ENCODE data around the gene MAD2L2.

The MAD2L2 gene

DNA sequence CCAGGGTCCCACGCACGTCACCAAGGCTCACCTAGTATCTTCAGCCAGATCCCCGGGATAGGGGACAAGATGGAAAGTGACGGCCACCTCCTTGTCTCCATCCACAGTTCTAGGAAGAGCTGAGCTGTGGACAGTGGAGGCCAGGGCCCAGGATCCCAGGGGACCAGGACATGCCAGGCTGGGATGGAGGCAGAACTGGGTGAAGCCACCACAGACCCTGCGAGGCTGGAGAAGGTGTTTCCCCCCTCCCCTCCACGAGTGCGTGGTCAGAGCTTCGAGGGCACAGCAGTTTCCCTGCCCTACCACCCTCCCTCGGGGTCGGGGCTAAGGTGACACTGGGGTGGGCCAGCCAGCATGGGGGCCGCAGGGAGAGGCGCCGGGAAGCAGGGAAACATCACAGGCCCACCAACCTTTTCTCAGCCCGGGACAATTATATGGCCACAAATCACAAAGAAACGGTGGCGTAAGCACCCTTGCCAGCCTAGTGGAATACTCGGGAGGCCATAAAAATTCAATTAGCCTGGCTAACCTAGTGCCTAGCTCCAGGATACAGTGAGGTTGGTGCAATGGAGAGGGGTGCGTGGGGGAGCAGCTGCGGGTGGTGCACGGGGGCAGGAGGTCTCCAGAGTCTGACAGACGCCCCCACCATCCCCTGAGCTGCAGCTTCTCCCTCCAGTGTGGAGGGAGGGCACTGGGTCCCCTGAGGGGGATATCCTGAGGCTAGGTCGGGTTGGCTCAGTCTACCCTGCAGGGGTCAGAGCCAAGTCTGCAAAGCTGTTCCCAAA is 23.9 kb upstream of the MAD2L2 start:
- no peak for DNase-seq

DNA sequence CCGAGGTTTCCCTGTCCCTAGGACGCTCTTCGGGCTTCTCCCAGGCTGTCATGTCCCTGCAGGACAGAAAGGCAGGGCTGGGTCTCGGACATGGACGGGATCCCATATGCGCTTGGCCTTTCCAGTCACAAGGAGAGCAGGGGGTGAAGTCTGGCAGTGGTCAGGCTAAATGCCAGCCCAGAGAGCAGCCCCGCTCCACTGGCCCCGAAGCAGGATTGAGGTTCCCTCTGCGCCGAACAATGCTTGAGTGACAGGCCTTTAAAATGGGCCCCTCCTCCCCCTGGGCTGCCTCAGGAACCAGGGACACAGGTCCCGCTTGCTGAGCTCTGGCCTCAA is 23.2 kb upstream of the MAD2L2 start:
- no peak for DNase-seq

DNA sequence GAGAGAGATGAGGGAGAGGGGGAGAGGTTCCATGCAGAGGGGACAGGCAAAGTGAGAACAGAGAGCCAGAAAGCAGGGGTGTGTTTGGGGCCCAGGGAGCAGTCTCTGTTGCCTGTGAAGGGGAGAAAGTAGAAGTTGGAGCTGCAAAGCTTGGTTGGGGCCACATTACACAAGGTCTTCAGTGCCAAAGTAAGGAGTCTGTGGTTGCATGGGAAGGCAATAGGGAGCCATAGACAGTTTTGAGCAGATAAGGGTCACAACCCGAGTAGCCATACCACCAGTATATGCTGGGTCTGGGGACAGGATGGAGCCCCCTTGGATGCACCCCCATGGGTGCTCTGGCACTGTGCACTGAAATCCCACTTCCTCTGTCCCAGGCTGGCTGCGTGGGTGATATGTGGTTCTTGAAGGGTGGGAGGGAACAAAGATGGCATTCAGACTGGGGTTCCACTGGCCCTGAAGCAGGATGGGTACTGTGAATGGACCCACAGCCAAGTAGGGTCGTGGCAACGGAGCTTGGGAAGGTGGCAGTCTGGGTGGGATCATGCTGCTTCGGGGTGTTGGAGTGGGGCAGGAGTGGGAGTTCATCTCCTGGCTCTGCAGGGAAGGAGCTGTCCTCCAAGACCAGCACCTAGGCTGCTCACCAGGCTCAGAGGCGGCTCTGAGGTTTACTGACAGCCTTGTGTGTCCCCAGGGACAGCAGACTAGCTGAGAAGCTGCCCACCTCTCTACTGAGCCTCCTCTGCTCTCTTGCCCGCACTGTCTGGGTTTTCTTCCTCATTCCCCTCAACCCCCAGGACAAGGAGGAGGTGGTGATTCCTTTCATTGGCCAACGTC is 22.6 kb upstream of the MAD2L2 start:
- DNase-seq, result no peak

DNA sequence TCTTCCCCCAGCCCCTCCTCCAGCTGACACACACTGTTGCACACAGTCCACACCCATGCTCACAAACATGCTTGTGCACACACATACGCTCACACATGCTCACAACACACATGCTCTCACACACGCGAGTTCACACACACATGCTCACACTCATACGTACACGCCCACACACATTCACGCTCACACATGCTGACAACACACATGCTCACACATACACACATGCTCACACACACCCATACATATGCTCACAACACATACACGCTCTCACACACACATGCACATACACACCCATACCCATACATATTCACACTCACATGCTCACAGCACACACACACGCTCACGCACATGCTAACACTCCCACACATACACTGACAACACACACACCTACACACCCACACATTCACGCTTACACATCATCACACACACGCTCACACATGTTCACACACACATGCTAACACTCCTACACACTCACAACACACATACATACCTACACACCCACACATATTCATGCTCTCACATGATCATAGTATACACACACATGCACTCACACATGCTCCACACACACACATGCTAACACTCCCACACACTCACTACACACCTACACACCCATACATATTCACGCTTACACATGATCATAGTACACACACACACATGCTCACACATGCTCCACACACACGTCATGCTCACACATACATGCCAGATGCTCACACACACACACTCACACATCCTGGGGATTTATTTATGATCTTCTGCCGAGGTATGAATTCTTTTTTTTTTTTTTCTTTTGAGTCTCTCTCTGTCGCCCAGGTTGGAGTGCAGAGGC is 21.2 kb upstream of the MAD2L2 start:
- DNase-seq, result no peak

DNA sequence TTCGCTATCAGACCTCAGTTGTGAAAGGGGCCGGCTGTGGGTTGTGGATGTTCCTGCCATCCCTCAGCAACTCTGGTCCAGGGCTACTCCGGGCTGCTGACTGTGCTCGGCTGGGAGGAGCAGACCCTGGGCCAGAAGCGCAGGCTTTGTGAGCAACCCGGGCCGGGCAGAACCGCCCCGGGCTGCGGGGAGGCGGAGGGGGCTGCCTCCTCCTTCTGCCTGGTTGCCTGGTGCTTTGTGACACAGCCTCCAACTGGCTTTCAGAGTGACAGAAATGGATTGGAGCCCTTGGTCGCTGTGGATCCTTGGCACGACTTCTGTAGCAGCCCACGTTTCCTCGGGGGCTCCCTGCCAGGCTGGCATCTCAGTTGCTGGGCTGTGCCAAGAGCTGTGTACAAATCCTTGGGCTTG is 20.6 kb upstream of the MAD2L2 start:
- no peak for DNase-seq

DNA sequence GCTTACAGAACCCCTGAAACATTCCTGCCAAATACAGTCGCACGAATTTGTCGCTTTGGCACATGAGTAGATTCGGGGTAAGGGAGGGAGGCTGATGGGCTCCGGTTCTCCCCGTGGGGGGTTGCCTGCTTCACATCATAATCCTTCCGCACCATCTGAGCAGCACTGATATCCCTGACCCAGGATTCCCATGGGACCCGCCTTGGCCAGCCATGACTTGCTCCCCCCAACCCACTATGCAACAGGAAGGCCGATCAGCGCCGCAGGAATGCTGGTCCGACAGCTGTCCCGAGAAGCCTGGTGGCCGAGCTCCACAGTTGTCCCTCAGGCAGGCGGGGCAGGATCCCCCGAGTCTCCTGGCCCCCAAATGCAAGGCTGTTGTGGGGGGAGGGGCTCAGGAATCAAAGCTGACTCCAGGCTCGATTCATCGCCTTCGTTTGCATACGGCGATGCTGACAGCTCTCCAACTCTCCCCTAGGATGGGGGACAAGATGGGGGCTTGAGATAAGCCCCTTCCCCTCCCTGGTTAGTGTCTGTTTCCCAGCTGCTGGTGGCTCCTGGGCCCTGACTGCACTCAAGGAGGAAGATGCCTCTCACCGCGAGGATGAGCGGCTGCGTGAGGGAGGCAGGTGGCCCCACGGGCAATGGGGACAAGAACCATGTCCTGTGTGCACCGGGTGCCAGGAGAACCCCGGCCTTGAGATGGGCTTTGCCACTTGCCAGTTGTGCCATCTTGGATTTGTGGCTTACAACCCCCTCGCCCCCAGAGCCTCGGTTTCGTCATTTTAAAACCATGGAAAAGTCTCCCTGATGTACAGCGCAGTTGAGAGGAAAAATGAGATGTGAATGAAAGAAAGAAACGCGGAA is 19.9 kb upstream of the MAD2L2 start:
- no peak for DNase-seq

DNA sequence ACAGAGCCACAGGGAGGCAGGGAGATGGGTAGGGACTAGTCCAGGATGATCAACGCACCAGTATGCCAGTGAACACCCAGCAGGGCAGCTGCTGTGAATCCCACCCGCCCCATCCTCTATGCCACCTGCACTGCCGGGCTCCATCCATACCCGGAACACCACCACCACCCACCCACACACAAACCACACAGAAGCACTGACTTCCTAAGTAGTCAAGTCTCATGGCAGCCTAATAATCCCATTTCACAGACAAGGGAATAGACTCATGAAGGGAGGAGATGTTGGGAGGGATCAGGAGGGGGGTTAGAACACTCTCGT is 16.9 kb upstream of the MAD2L2 start:
- no peak for DNase-seq

DNA sequence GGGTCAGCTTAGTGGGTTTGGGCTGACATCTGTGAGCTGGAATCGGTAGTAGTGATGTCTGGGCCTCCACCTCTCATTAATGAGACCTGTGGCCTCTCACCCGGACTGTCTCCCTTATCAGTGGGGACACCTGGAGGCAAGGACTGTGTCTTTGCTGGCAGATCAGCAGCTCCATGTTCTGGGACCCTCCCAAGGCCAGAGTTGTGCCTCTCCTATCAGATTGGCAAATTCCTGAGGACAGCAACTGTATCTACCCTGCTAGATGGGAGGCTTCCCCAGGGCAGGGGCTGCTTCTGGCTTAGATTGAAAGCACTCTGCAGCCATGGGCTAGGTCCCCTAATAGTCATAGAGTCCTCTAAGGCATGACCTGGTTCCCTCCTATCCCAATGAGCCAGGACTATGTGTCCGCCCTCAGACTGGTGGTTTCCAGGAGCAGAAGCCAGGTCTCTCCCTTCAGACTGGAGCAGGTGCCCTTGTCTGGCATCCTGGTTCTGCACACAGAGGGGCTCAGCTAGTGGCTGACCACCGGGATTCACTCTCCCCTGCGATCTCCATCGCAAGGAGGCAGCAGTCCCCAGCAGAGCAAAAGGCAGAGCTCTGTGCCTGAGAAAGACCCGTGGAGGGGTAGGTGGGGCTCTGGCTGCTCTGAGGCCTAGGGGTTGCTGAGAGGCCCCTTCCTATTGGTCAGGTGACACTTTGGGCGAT is 16.4 kb upstream of the MAD2L2 start:
- no peak for DNase-seq

DNA sequence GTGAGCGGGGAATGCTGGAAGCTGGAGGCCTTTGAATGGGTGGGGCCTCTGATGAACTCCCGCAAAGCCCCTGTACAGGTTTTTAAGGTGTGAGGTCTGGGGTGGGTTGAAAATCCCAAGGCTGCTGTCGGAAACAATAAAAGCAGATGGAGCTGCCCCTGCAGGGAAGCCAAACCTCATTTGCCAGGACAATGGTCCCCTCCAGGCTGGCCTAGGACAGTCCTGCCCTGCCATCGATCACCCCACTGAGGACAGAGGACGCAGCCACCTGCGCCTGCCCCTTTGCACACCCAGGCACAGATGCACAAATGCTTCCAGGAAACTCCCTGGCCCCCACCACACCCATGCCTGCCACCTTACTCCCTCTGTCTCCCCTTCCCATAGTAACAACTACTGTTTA is 14.9 kb upstream of the MAD2L2 start:
- no peak for DNase-seq

DNA sequence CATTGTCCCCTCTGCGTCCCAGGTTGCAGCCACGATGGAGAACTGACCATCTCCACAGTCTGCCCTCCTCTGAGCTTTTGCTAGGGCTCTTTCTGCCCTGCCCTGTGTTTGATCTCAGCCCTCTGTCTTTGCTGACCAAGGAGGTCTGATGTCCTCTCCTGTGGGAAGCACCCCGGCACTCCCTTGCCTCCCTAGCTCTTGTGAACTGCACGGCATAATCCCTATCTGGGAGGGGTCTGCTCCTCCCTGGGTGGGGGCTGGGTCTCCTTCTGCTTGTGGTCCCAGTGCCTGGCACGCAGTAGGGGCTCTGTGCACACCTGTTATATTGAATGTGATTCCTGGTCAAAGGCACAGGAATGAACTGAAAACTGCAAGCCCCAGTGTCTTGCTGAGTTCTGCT is 13.0 kb upstream of the MAD2L2 start:
- no peak for DNase-seq

DNA sequence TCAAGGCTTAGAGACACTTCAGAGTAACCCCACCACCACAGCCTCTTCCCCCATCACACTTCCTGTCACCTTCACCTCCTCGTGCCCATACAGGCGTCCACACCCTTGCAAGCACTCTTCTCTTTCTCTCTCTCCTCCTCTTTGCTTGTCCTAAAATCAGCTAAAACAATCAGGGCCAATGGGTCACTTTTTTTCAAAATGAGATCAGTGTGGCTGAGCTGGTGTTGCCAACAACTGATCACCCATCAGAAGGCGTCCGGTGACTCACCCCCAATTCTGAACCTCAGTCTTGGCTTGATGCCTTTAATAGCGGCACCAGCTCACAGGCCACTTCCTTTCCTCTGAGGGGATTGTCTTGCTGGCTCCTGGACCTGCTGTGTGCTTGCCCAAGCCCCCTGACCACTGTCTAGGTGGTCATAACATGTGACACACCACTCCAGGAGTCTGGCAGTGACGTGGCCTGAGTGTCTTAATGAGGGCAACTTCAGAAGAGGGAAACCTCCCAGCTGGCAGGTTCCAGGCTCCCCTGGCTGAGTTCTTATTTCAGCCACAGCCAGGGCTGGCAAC is 12.2 kb upstream of the MAD2L2 start:
- DNase-seq, result no peak

DNA sequence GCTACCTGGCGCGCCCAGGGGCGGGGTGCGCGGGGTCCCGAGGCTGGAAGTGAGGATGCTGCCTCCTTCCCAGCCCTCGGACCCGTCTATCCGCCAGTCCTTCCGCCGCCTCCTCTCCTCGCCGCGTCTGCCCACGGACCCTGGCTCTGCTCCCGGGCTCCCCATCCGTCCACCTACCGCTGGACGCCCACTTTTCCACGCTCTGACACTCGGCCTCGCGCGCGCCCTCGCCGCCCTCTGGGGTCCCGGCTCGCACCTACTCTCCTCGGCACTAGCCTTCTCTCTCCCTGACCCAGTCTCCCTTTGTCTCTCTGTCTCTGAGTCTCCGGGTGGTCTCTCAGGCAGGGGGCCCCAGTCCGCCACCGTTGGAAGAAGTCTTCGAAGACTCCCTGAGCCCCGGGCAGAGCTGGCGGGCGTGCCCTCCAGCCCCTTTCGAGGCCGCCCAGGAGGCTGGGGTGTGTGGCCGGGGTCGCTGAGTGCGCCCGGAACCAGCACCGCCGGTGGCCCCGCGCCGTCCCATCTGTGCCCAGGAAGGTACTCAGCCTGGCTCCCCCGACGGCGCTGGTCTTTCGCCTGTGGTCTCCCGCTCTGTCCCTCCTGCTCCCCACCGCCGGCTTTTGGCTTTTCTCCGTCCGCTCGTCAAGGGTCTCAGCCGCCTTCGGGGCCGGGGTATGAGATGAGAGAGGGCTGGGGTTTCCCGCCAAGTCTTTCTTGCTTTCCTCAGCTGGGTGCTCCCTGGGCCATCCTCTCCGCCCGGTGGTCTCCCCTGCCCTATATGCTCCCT is 11.2 kb upstream of the MAD2L2 start:
- no peak for DNase-seq

DNA sequence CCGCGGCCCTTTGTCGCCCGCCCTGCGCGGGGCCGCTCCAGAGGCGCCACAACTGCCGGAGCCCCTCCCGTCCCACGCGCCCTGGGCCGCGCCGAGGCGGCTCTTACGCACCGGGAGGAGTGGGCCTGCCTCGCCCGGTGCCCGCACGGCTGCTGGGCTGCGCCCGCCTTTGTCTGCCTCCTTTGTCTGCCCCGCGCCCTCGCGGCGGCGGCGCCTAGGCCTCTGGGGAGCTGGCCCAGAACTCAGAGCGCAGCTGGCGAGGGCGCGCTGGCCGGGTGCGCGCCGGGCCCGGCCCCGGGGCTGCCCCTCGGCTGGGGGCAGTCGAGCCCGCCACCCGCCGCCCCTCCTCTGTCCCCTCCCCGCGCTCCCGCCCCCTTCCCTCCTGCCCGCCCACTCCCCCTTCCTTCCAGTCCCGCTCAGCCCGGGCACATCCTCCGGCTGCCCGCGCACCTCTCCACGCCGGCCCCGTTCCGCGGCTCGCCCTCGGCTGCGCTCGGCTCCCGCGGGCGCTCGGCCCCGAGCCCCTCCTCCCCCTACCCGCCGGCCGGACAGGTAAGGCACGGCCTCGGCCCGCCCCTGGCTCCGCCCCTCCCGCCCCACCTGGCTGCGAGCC is 10.5 kb upstream of the MAD2L2 start, which contains the start of gene DRAXIN:
Gene DRAXIN (plus strand): TSS at position 409 of the 613 bp plus-strand sequence. CDS start 14,549 bp downstream, outside the sequence.
- no peak for DNase-seq

DNA sequence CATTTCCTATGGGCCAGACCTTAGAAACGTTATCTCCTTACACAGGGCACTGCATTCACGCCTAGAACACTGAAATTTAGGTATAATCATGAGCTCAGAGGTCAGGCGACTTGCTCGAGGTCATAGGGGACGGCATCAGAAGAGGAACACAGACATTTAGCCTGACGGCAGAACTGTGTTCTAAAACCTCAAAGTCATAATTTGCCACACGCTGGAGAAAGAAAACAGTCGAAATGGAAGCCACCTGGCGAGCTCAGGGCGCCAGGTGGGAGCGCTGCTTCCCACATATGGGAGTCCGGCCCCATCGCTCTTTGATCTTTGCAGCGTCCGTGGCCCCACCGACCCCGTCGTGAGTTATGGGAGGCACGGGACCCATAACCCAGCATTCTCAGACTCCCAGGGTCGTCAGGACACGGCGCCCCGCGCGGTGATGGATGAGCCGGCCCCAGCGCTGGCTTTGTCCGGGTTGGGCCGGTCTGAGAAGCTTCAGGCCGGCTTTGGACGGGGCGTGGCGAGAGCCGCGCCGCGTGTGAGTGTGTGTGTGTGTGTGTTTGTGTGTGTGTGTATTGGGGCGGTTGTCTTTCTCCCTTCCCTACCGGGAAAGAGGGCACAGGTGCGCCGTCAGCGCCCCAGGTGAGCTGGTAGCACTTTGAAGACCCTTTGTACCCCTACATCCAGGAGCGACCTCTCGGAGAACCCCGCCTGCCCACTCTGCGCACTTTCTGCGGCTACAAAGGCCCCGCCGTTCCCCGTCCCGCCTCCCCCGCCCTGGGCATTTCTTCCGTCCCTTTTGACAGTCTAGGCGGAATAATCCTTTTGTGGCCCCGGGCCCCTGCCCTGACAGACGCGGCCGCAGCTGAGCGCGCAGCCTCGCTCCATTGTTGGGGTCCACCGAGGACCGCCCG is 9.7 kb upstream of the MAD2L2 start:
- no peak for DNase-seq

DNA sequence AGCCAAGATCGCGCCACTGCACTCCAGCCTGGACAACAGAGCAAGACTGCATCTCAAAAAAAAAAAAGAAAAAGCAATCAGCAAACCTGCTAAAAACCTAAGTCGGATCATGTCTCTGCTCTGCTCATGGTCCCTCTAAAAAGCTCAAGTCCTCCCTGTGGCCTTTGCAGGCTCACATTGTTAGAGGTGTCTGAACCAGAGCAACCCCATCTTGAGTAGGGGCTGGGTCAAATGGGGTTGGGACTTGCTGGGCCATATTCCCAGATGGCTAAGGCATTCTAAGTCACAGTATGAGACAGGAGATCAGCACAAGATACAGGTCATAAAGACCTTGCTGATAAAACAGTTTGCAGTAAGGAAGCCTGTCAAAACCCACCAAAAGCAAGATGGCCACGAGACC is 7.6 kb upstream of the MAD2L2 start:
- DNase-seq, result no peak

DNA sequence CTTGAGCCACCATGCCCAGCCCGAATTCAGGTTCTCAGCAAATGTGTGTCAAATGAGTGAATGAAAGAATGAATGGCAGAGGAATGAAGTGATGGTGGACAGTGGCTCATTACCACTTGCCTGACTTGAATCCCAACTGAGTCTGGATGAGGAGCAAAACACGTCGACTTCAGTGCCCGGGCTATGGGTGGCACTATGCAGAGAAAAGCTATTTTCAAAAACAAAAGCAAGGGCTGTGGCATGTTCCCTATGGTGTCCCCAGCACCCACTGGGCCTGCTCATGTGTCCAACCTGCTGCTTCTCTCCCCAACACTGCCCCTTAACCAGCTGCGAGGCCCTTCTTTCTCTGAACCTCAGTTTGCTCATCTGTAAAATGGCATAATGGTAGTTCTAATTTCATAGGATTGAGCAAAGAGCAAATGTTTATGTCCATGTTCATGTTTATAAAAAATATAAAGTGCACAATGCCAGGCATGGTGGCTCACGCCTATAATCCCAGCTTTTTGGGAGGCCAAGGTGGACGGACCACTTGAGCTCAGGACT is 4.3 kb upstream of the MAD2L2 start:
- DNase-seq, result no peak

DNA sequence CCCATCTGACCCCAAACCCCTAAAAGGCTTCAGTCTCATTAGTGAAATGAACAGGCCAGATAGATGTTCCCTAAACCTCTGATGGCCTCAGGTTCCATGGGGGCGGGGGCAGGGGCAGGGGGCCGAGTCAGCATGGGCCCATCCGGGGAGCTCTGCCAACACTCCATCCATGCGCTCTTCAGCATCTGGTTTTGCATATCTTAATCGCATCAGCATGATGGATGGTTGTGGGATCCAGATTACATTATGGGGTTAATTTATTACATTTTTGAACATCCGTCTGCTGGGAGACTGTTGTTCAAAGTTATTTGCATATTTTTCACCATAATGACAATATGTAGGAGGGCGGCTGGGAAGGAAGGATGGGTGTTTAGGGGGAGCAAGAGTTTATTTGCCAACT is 3.1 kb upstream of the MAD2L2 start:
- DNase-seq, result no peak

DNA sequence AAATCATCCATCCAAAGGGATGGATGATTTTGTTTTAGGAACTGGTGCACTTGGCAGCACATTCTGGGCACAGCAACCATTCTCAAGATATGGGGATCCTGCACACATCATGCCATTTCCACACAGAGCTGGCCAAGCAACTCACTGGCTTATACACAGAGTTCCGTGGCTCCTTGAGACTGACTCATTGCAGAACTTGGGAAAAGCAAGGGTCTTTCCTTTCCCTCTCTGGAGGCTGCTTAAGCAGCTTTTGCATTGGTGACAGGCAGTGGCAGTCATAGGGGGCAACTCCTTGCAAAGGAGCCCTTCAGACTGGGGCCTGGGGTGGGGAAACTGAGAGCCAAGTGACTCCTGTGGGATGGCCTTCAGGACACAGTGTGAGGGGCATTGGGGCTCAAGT is 1.9 kb upstream of the MAD2L2 start:
- DNase-seq, result no peak

DNA sequence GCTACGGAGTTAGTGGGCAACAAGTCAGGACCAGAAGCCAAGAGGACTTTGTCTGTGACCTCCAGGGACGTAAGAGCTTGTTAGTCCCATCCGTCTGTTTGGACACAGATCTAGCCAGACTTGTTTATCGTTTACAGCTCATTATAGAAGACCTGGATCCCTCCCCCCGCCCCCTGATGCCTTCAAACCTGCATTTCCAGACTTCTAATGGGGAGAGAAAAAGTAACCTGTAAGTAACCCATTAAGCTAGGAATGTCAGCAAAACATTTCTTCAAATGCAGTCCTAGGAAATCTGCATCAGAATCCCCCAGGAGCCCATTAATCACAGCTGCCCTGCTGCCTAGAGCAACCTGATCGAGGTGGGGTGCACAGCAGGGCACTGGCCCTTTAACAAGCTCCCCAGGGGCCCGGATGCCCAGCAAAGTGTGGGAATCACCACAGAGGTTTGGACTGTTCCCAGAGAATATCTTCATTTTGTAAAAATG is 1.4 kb upstream of the MAD2L2 start:
- no peak for DNase-seq
